MM.1S (cell line): ENCODE results near the gene HNRNPDL.

Experiments used
- CTCF ChIP-seq: fragments of 300-600 bp; sonication (generic); IDR thresholded peaks from 2 replicates; pipeline ENCODE4 v1.5.1; 2016; ENCODE audit warnings: antibody characterized with exemption, low read length, mixed read lengths
- EZH2 ChIP-seq: fragments of 300-600 bp; sonication (generic); optimal IDR thresholded peaks from 2 replicates; pipeline ENCODE3; 2017; ENCODE audit warnings: low read depth, mild to moderate bottlenecking, antibody characterized with exemption, low read length, mixed read lengths

GRCh38 chr4:82380831-82381230 lies 49.4 kb downstream of the HNRNPDL start:
- TF ChIP-seq CTCF (no peak), EZH2 (no peak)
